Measurements from ENCODE around the gene MAP3K7CL. TPM values are rescaled to one million over a fixed set of nuclear protein-coding genes. Genes with fewer than 3 reads are reported as not detected.

Gene MAP3K7CL
- total RNA-seq, 1 donor from 2014 or later, result 19.0 TPM

Other genes with a start within 250 kb of the MAP3K7CL start
- gene LTN1, start 137.8 kb upstream of the MAP3K7CL start, total RNA-seq (ENCODE audit: insufficient read depth, low replicate concordance), result 29.1 TPM
- gene RWDD2B, start 111.3 kb upstream of the MAP3K7CL start, total RNA-seq (ENCODE audit: insufficient read depth, low replicate concordance), result 27.2 TPM
- 35.9 TPM for gene USP16, start 106.0 kb upstream of the MAP3K7CL start, total RNA-seq (ENCODE audit: insufficient read depth, low replicate concordance)
- 170 TPM for gene CCT8, start 57.0 kb upstream of the MAP3K7CL start, total RNA-seq (ENCODE audit: insufficient read depth, low replicate concordance)
- gene BACH1, start 168.3 kb downstream of the MAP3K7CL start, total RNA-seq (ENCODE audit: insufficient read depth, low replicate concordance), result 117 TPM